Stimulated activated naive CD4-positive, alpha-beta T cell (primary cell): ENCODE measurements around the gene SCN11A.

ENCODE experiments used
- DNase-seq, 6 experiments: peaks; one replicate each; lab custom pipeline; 2025; lab: John Stamatoyannopoulos, UW

The SCN11A gene

GRCh38 chr3:39051649-39052561 lies at the start of gene SCN11A, which contains the start of gene WDR48:
SCN11A (minus strand) TSS chr3:39051944; CDS start chr3:38950362, 101,582 bp downstream.
WDR48 (plus strand) TSS chr3:39052016; CDS start chr3:39052026, 10 bp downstream.
- DNase-seq: peak; percentile 81 to 91 (median 90)

GRCh38 chr3:39101022-39101689 lies 49.4 kb upstream of the SCN11A start:
- DNase-seq: peak in 4 of 6 experiments; percentile 27 to 56 (median 30)

GRCh38 chr3:39100500-39100886 lies 48.7 kb upstream of the SCN11A start:
- DNase-seq: no peak

- DNase-seq: no peak
Measured at GRCh38 chr3:39099738-39100499, 48.2 kb upstream of the SCN11A start.

- DNase-seq: no peak
Measured at GRCh38 chr3:39099242-39099641, 47.5 kb upstream of the SCN11A start.

GRCh38 chr3:39098473-39099000 lies 46.8 kb upstream of the SCN11A start:
- no peak for DNase-seq

- DNase-seq: no peak
Measured at GRCh38 chr3:39097716-39098472, 46.1 kb upstream of the SCN11A start.

- DNase-seq: no peak
Measured at GRCh38 chr3:39096775-39097174, 45.0 kb upstream of the SCN11A start.

GRCh38 chr3:39095778-39096177 lies 44.0 kb upstream of the SCN11A start:
- no peak for DNase-seq

GRCh38 chr3:39094851-39095677 lies 43.3 kb upstream of the SCN11A start:
- no peak for DNase-seq

- no peak for DNase-seq
Measured at GRCh38 chr3:39090922-39091321, 39.2 kb upstream of the SCN11A start.

- no peak for DNase-seq
Measured at GRCh38 chr3:39088889-39089288, 37.1 kb upstream of the SCN11A start.

GRCh38 chr3:39088456-39088855 lies 36.7 kb upstream of the SCN11A start:
- DNase-seq: no peak

- DNase-seq: no peak
Measured at GRCh38 chr3:39086144-39086543, 34.4 kb upstream of the SCN11A start.

- DNase-seq: no peak
Measured at GRCh38 chr3:39082666-39083313, 31.0 kb upstream of the SCN11A start.

- no peak for DNase-seq
Measured at GRCh38 chr3:39080026-39080425, 28.3 kb upstream of the SCN11A start.

- no peak for DNase-seq
Measured at GRCh38 chr3:39079530-39079929, 27.8 kb upstream of the SCN11A start.

GRCh38 chr3:39075910-39076309 lies 24.2 kb upstream of the SCN11A start:
- no peak for DNase-seq

- DNase-seq: no peak
Measured at GRCh38 chr3:39068556-39068955, 16.8 kb upstream of the SCN11A start.

GRCh38 chr3:39067286-39067685 lies 15.5 kb upstream of the SCN11A start:
- no peak for DNase-seq
